SK-N-SH (cell line): ENCODE measurements around the gene TPP1. TPM values are rescaled to one million over a fixed set of nuclear protein-coding genes. Genes with fewer than 3 reads are reported as not detected.

Experiments used
- CTCF ChIA-PET: fragments of 300-600, 350-600 bp; formaldehyde crosslinking; extraction: SDS; loops from one replicate; lab custom pipeline; 2021; lab: Yijun Ruan, JAX
- POLR2A ChIA-PET: fragments of 350-600 bp; sonication (Branson Sonifier 250); formaldehyde crosslinking; extraction: SDS; loops from one replicate; lab custom pipeline; 2020; ENCODE audit warnings: antibody characterized with exemption, inconsistent platforms; lab: Yijun Ruan, JAX
- DNase-seq: peaks from one replicate; pipeline ENCODE4 v3.0.0; 2012
- H2AFZ ChIP-seq: fragments of 200-600 bp; sonication (generic); 2 replicates; pipeline ENCODE4 v1.8.1; 2016; ENCODE audit warnings: antibody characterized with exemption, mild to moderate bottlenecking, low read depth
- H3F3A ChIP-seq: fragments of 200-600 bp; sonication (generic); replicated peaks from 2 replicates; pipeline ENCODE3; 2016; ENCODE audit warnings: antibody characterized with exemption, mild to moderate bottlenecking; ENCODE audit not compliant: insufficient read depth
- H3K27ac ChIP-seq, 2 experiments: fragments of 200-500 bp in 1 of 2; fragments of 200-600 bp in 1 of 2; sonication (Bioruptor generic) in 1 of 2; sonication (generic), shearing (Covaris generic) in 1 of 2; 2 replicates each; pipeline versions ENCODE4 v1.5.1 to v1.6.1; 2014 to 2016; ENCODE audit warnings: low read depth in 2 of 2, inconsistent platforms in 1 of 2, low read length in 1 of 2, mild to moderate bottlenecking in 1 of 2, mixed read lengths in 1 of 2
- H3K27me3 ChIP-seq: fragments of 200-600 bp; sonication (generic), shearing (Covaris generic); 2 replicates; pipeline ENCODE4 v1.6.1; 2016; ENCODE audit warnings: mixed run types; ENCODE audit not compliant: insufficient read depth
- H3K36me3 ChIP-seq, 2 experiments: fragments of 200-500 bp in 1 of 2; fragments of 200-600 bp in 1 of 2; sonication (Bioruptor generic) in 1 of 2; sonication (generic) in 1 of 2; replicated peaks in 1 of 2; 2 replicates each; pipeline versions ENCODE3 to v1.5.1; 2014 to 2016; ENCODE audit warnings: low read length in 1 of 2, mild to moderate bottlenecking in 1 of 2; ENCODE audit not compliant: insufficient read depth in 2 of 2, control insufficient read depth in 1 of 2
- H3K4me1 ChIP-seq, 2 experiments: fragments of 200-500 bp in 1 of 2; fragments of 200-600 bp in 1 of 2; sonication (Bioruptor generic) in 1 of 2; sonication (generic), shearing (Covaris generic) in 1 of 2; 2 replicates each; pipeline versions ENCODE4 v1.5.1 to v1.6.1; 2014 to 2016; ENCODE audit warnings: low read depth in 1 of 2, low read length in 1 of 2, mixed run types in 1 of 2; ENCODE audit not compliant: insufficient read depth in 2 of 2, control insufficient read depth in 1 of 2
- H3K4me2 ChIP-seq: fragments of 200-600 bp; sonication (generic), shearing (Covaris generic); 2 replicates; pipeline ENCODE4 v1.6.1; 2017; ENCODE audit warnings: mixed run types
- H3K4me3 ChIP-seq, 2 experiments: fragments of 200-500 bp in 1 of 2; fragments of 200-600 bp in 1 of 2; sonication (Bioruptor generic) in 1 of 2; sonication (generic), shearing (Covaris generic) in 1 of 2; 2 replicates each; pipeline versions ENCODE4 v1.5.1 to v1.8.1; 2014 to 2016; ENCODE audit warnings: low read depth in 2 of 2, inconsistent platforms in 1 of 2, low read length in 1 of 2, mild to moderate bottlenecking in 1 of 2, mixed read lengths in 1 of 2, moderate library complexity in 1 of 2
- H3K79me2 ChIP-seq: fragments of 200-600 bp; sonication (generic); 2 replicates; pipeline ENCODE4 v1.8.1; 2017; ENCODE audit warnings: mild to moderate bottlenecking; ENCODE audit not compliant: insufficient read depth
- H3K9ac ChIP-seq: fragments of 200-600 bp; sonication (generic); 2 replicates; pipeline ENCODE4 v1.6.1; 2017; ENCODE audit warnings: mixed run types
- H3K9me2 ChIP-seq: fragments of 200-600 bp; sonication (generic); 2 replicates; pipeline ENCODE4 v1.6.1; 2017; ENCODE audit warnings: mixed run types
- H3K9me3 ChIP-seq: fragments of 200-600 bp; sonication (generic); 2 replicates; pipeline ENCODE4 v1.6.1; 2017; ENCODE audit warnings: mixed run types, mild to moderate bottlenecking, moderate library complexity
- H4K20me1 ChIP-seq: fragments of 200-600 bp; sonication (generic); 2 replicates; pipeline ENCODE4 v1.6.1; 2017; ENCODE audit warnings: mild to moderate bottlenecking, mixed run types; ENCODE audit not compliant: insufficient read depth
- CTCF ChIP-seq: fragments of 200-600 bp; sonication (generic); IDR thresholded peaks from 2 replicates; pipeline ENCODE4 v1.6.1; 2017; ENCODE audit warnings: antibody characterized with exemption, mild to moderate bottlenecking, moderate library complexity
- EZH2phosphoT487 ChIP-seq: fragments of 200-600 bp; sonication (generic); IDR thresholded peaks from 2 replicates; pipeline ENCODE4 v1.6.1; 2017; ENCODE audit warnings: low read depth, mixed run types, mild to moderate bottlenecking, antibody characterized with exemption, moderate library complexity, borderline replicate concordance
- FOSL2 ChIP-seq: IDR thresholded peaks from 2 replicates; pipeline ENCODE4 v1.4.0; 2012; ENCODE audit warnings: low read depth, mild to moderate bottlenecking, moderate library complexity, borderline replicate concordance
- FOXM1 ChIP-seq: IDR thresholded peaks from 2 replicates; pipeline ENCODE4 v1.4.0; 2012; ENCODE audit warnings: low read depth, mild to moderate bottlenecking
- GATA2 ChIP-seq: sonication (generic); formaldehyde crosslinking; IDR thresholded peaks from 2 replicates; pipeline ENCODE4 v1.5.0; 2020; ENCODE audit warnings: mild to moderate bottlenecking, missing genetic modification reagents
- POLR2AphosphoS5 ChIP-seq: IDR thresholded peaks from 2 replicates; pipeline ENCODE4 v1.6.1; 2012; ENCODE audit warnings: low read depth, low read length
- RAD21 ChIP-seq: IDR thresholded peaks from 2 replicates; pipeline ENCODE4 v1.6.1; 2012; ENCODE audit warnings: mild to moderate bottlenecking, low read length
- RCOR1 ChIP-seq: fragments of 150-350 bp; IDR thresholded peaks from 2 replicates; pipeline ENCODE4 v1.6.1; 2017; ENCODE audit warnings: antibody characterized with exemption, low read length
- RFX5 ChIP-seq: IDR thresholded peaks from 2 replicates; pipeline ENCODE4 v1.6.1; 2012; ENCODE audit warnings: mild to moderate bottlenecking, improper control_type of control experiment, low read length
- SMC3 ChIP-seq: IDR thresholded peaks from 2 replicates; pipeline ENCODE4 v1.6.1; 2012; ENCODE audit warnings: low read depth, low read length, improper control_type of control experiment
- WGBS: methylation state at CpG from one replicate; pipeline ENCODE4 v1.1.6; 2017; ENCODE audit warnings: low lambda C conversion rate; 5-methylcytosine and 5-hydroxymethylcytosine counted together
- polyA plus RNA-seq, 3 experiments: library from polyadenylated mRNA; depleted of rRNA; stranded (reverse); fragments of >200 nt; gene quantifications; 2 replicates each; pipeline ENCODE4 v1.2.3, GENCODE V29; 2012
- TF ChIP-seq, protein P1 (sequence below): IDR thresholded peaks from 2 replicates; pipeline ENCODE4 v1.4.0; 2012; ENCODE audit warnings: low read depth, borderline replicate concordance

The TPP1 gene
- polyA plus RNA-seq, 1 of the 3 experiments (the other 2 are of a cell fraction): 105 TPM

DNA sequence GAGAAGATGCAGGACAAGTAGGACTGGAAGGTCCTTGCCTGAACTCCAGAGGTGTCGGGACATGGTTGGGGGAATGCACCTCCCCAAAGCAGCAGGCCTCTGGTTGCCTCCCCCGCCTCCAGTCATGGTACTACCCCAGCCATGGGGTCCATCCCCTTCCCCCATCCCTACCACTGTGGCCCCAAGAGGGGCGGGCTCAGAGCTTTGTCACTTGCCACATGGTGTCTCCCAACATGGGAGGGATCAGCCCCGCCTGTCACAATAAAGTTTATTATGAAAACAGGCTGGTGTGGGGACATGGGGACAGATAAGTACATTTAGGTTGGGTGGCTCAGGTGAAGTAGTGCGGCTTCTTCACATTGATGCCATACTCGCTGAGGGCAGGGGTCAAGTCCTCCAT lies 8.6 kb downstream of the TPP1 start (continued):
- TF ChIP-seq EZH2phosphoT487: no peak
- TF ChIP-seq POLR2AphosphoS5: no peak
- no peak for TF ChIP-seq GATA2
- no peak for TF ChIP-seq SMC3
- TF ChIP-seq, protein P1, sequence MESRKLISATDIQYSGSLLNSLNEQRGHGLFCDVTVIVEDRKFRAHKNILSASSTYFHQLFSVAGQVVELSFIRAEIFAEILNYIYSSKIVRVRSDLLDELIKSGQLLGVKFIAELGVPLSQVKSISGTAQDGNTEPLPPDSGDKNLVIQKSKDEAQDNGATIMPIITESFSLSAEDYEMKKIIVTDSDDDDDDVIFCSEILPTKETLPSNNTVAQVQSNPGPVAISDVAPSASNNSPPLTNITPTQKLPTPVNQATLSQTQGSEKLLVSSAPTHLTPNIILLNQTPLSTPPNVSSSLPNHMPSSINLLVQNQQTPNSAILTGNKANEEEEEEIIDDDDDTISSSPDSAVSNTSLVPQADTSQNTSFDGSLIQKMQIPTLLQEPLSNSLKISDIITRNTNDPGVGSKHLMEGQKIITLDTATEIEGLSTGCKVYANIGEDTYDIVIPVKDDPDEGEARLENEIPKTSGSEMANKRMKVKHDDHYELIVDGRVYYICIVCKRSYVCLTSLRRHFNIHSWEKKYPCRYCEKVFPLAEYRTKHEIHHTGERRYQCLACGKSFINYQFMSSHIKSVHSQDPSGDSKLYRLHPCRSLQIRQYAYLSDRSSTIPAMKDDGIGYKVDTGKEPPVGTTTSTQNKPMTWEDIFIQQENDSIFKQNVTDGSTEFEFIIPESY: no peak
- TF ChIP-seq CTCF: no peak
- TF ChIP-seq RAD21: no peak
- no peak for TF ChIP-seq FOSL2
- TF ChIP-seq, all 33 proteins: peak for 0

DNA sequence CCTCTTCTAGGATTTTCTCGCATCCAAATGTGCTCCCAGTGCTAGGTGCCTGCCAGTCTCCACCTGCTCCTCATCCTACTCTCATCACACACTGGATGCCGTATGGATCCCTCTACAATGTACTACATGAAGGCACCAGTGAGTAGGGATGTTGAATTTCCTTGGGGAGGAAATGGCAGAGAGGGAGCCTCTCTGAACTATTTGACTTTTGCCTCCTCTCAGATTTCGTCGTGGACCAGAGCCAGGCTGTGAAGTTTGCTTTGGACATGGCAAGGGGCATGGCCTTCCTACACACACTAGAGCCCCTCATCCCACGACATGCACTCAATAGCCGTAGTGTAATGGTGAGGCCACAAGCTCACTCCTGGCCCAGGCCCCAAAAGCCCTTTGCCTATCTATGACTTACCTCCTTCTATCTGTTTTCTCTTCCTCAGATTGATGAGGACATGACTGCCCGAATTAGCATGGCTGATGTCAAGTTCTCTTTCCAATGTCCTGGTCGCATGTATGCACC lies 9.7 kb downstream of the TPP1 start:
- peak overlapping the region in 1 of 2 experiments; percentile 91; a peak in 1 of 4 replicates for H3K27ac ChIP-seq

More for the DNA sequence above, 9.7 kb downstream of the TPP1 start:
- H3K4me1 ChIP-seq: peaks cover 26 to 52% of the 10 kb centered on the region in 2 experiments
- WGBS: 97% methylated on average over 8 of the region's 8 CpGs
- no peak overlapping the region for H2AFZ ChIP-seq
- H3K9me3 ChIP-seq: no peaks in the 10 kb centered on the region
- H3F3A ChIP-seq: peaks cover 60% of the 10 kb centered on the region
- H3K27me3 ChIP-seq: no peaks in the 10 kb centered on the region
- peaks cover 70% of the 10 kb centered on the region for H3K79me2 ChIP-seq
- DNase-seq: no peak
- CTCF ChIA-PET: interaction anchor here (1.0 to 1.2 kb wide), 3 partner anchors 13 to 231 kb away, joined by 3 read pairs; no protein-coding TSS in a partner anchor
- H4K20me1 ChIP-seq: no peaks in the 10 kb centered on the region; the same call in 1 of the 2 replicates
- no peaks in the 10 kb centered on the region for H3K9me2 ChIP-seq
- H3K4me3 ChIP-seq: no peak overlapping the region
- H3K36me3 ChIP-seq: peaks cover 34 to 44% of the 10 kb centered on the region in 2 experiments
- no peak overlapping the region for H3K9ac ChIP-seq
- H3K4me2 ChIP-seq: no peak overlapping the region
- no peak for TF ChIP-seq FOXM1
- TF ChIP-seq RFX5: no peak
- TF ChIP-seq RCOR1: no peak
- POLR2A ChIA-PET: interaction anchor here (0.8 kb wide), 1 partner anchor 37 kb away, joined by 3 read pairs; no protein-coding TSS in a partner anchor
